Stimulated activated CD4-positive, alpha-beta T cell treated with anti-CD3 and anti-CD28 coated beads, Interleukin-15, amount 100 ng/mL, for 48 hours (primary cell): ENCODE measurements around the gene JPT1.
"Not testable (repeated sequence)": the region's sequence is repeated elsewhere in the genome, so short reads cannot be mapped to it uniquely, and the experiment has no call there.

Source experiments
- DNase-seq, 2 donors: peaks; one replicate each; pipeline ENCODE4 v3.0.0-alpha.2; 2020; ENCODE audit warnings: low read depth in 2 of 2

JPT1 gene

GRCh38 chr17:75154195-75155106, at the start of gene JPT1:
TSS of gene JPT1 (minus strand) at chr17:75154512. CDS start at chr17:75154397, 115 bp downstream.
- DNase-seq, result peak; percentile 98 to 99

GRCh38 chr17:75199886-75200618, 45.7 kb upstream of the JPT1 start:
- DNase-seq, result no peak

GRCh38 chr17:75194879-75195278, 40.6 kb upstream of the JPT1 start:
- DNase-seq, result no peak

- DNase-seq, result no peak
Observed at GRCh38 chr17:75191584-75191983, 37.3 kb upstream of the JPT1 start.

- no peak for DNase-seq
Observed at GRCh38 chr17:75188614-75189013, 34.3 kb upstream of the JPT1 start.

GRCh38 chr17:75183999-75184884, 29.9 kb upstream of the JPT1 start:
- DNase-seq, result no peak

- DNase-seq, result peak; percentile 92 to 96
Observed at GRCh38 chr17:75182569-75183436, 28.5 kb upstream of the JPT1 start, which contains the start of gene SUMO2. TSS of gene SUMO2 (minus strand) at chr17:75182959. CDS start at chr17:75182834, 125 bp downstream.

GRCh38 chr17:75182319-75182568, 27.9 kb upstream of the JPT1 start:
- DNase-seq, result no peak

GRCh38 chr17:75181608-75182318, 27.5 kb upstream of the JPT1 start:
- DNase-seq, result no peak

- DNase-seq, result no peak
Observed at GRCh38 chr17:75181110-75181509, 26.8 kb upstream of the JPT1 start.

GRCh38 chr17:75178453-75178852, 24.1 kb upstream of the JPT1 start:
- no peak for DNase-seq

- DNase-seq, result no peak
Observed at GRCh38 chr17:75176625-75177024, 22.3 kb upstream of the JPT1 start.

- no peak for DNase-seq
Observed at GRCh38 chr17:75174996-75175395, 20.7 kb upstream of the JPT1 start.

GRCh38 chr17:75173526-75173925, 19.2 kb upstream of the JPT1 start:
- no peak for DNase-seq

GRCh38 chr17:75168998-75169397, 14.7 kb upstream of the JPT1 start:
- no peak for DNase-seq

- not testable (repeated sequence) for DNase-seq
Observed at GRCh38 chr17:75164606-75165005, 10.3 kb upstream of the JPT1 start.

- DNase-seq, result no peak
Observed at GRCh38 chr17:75163074-75163473, 8.8 kb upstream of the JPT1 start.

GRCh38 chr17:75160211-75160610, 5.9 kb upstream of the JPT1 start:
- DNase-seq, result no peak

GRCh38 chr17:75159196-75160031, 5.1 kb upstream of the JPT1 start:
- no peak for DNase-seq
